T-helper 1 cell treated with Interleukin-12 subunit alpha and Interleukin-12 subunit beta and Interleukin-4 antibody, amounts not matched to agents 30 ng/mL and 1 ng/mL, for 36 hours (primary cell): ENCODE results near the gene CPPED1. TPM values are rescaled to one million over a fixed set of nuclear protein-coding genes. Genes with fewer than 3 reads are reported as not detected.

Source experiments
- intact Hi-C: fragments of 100-400 bp; cut with micrococcal nuclease; formaldehyde crosslinking; loops from one replicate; pipeline ENCODE4 v1.15.1; 2024
- total RNA-seq: library from RNA; stranded (reverse); gene quantifications from 2 replicates; pipeline ENCODE4 v1.2.3, GENCODE V29; 2022

Gene CPPED1
- total RNA-seq, 1 donor from 2014 or later, result 22.9 TPM

DNA sequence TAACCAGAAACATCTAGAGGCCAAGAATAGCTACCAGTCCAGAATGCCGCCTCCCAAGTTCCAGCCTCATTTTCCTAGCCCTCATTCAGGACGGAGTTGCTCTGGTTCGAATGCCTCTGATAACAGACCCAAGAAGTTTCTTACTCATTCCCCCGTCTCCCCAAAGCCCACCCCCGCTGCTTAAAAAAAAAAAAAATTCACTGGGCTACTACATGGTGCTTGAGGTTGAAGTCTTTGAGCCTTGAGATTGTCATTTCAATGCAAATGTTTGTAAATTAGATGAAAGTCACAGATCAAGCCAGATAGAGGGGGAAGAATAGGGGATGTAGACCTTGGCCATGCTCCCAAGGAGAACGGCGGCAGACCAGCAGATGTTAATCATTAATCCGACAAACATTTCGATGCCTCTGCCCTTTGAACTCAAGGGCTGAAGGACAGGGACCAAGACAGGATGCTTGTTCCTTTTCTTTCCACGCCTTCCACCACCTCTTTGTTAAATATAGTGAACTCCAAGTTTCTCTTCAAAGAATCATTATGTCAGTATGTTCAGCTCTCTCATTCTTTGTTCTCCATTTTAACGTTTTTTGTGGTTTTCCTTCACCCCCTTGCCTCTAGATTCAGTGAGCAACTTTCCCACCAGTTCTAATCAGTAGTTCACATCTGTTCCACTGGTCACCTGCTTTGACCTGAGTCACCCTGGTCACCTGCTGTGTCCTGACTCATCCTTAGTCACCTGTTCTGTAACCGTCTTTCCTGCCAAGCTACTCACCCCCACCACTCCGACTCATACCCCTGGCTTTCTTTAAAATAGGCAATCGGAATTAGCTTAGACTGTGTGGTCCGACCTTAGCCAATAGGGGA is 190.3 kb downstream of the CPPED1 start:
- intact Hi-C loops, result no loop called here

DNA sequence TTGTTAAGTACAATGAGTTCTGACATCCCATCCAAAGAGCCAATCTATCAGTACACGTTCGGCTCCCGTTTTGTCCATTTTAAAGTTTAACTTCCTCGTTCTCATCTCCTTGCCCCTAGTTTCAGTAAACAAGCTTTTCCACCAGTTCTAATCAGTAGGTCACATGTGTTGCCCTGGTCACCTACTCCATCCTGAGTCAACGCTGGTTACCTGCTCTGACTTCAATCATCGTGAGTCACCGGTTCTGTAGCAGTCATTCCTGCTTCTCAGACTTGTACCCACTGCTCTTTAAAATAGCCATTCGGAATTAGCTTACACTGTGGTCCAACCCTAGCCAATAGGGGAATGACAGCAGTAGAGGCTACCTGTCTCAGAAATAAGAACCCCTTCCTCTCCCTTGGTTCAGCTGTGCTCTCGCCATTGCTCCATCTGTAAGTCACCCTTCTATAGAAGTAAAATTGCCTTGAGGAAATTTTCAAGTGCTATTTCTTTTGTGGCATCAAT is 191.0 kb downstream of the CPPED1 start:
- intact Hi-C loops, result no loop called here

DNA sequence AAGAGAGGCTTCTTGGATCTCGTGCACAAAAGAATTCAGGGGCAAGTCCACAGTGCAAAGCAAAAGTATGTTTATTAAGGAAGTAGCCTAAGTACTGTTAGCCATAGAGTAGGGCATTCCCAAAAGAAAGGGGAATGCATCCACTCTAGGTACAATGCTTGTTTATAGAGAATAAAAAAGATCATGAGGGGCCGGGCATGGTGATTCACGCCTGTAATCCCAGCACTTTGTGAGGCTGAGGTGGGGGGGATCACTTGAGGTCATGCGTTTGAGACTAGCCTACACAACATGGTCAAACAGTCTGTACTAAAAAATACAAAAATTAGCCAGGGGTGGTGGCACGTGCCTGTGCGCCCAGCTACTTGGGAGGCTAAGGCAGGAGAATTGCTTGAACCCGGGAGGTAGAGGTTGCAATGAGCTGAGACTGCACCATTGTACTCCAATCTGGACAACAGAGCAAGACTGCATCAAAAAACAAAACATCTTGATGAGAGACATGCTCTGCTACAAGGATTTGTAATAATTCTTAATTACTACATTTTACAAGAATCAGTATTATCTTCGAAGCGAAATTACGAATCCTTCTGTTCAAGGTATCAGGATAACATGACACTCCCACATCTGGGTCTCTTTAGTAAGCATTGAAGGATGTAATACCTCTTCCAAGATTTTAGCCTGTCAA is 191.6 kb downstream of the CPPED1 start:
- intact Hi-C loops, result no loop called here

DNA sequence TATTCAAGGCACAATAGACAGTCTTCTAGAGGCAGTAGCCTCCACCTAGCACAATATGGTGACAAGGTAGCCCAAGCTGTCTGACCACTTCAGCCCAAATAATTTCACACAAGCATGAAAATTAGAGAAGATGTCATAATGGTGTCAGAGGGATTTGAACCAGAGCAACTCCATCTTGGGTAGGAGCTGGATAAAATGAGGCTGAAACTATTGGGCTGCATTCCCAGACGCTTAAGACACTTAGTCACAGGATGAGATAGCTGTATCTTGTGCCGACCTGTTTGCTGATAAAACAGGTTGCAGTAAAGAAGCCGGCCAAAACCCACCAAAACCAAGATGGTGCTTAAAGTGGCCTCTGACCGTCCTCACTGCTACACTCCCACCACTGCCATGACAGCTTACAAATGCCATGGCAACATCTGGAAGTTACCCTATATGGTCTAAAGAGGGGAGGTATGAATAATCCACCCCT is 192.6 kb downstream of the CPPED1 start:
- intact Hi-C loops, result no loop called here

DNA sequence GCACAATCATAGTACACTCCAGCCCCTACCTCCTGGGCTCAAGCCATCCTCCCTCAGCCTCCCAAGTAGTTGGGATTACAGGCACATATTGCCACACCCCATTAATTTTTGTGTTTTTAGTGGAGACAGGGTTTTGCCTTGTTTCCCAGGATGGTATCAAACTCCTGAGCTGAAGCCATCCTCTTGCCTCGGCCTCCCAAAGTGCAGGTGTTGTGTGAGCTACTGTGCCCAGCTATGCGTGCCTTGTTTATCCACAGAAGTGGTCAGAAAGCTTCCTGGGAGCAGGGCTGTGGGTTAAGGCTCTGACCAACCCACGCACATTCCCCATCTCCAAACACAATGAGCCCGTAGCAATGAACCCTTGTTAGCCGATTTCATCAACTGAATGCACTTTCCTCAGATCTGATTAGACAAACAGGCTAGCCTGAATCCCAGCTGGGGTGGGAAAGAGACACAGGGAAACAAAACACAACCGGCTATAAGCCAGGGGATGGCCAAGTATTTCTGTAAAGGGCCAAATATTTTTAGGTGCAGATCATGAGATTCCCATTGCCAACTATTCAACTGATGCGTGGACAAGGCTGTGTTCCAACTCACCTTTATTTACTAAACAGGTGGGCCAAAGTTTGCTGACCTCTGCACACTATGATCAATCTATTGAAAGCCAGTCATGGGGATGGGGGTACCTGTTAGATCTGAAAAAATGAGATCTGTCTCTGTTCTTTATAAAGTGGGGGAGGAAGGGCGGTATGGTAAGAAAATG is 193.6 kb downstream of the CPPED1 start:
- intact Hi-C loops, result no loop called here

Other genes starting within 250 kb of the CPPED1 start
- gene SHISA9, start 97.7 kb upstream of the CPPED1 start, total RNA-seq, result not detected in 2 replicates